Activated CD4-positive, alpha-beta T cell treated with anti-CD3 and anti-CD28 coated beads for 36 hours (primary cell): ENCODE data around the gene CCDC127. TPM values are rescaled to one million over a fixed set of nuclear protein-coding genes. Genes with fewer than 3 reads are reported as not detected.
"Not testable (repeated sequence)": the region's sequence is repeated elsewhere in the genome, so short reads cannot be mapped to it uniquely, and the experiment has no call there.

Experiments used
- ATAC-seq: fragments of 200-7000 bp; cut with Tn5 transposase; one replicate; pipeline ENCODE4 v1.10.0; 2021; ENCODE audit warnings: mild to moderate bottlenecking, moderate library complexity
- CTCF ChIA-PET: fragments of 350-600 bp; sonication (Branson Sonifier 250); formaldehyde crosslinking; loops from one replicate; lab custom pipeline; 2021; ENCODE audit warnings: antibody characterized with exemption; lab: Charles Lee
- POLR2A ChIA-PET: fragments of 350-600 bp; sonication (Branson Sonifier 250); formaldehyde crosslinking; loops from one replicate; lab custom pipeline; 2021; ENCODE audit warnings: antibody characterized with exemption, inconsistent platforms; lab: Charles Lee
- DNase-seq: peaks from one replicate; pipeline ENCODE4 v3.0.0-alpha.2; 2020
- H3K27ac Mint-ChIP-seq: one replicate; pipeline ENCODE4 v1.8.0; 2021; ENCODE audit warnings: mixed read lengths
- H3K27me3 Mint-ChIP-seq: one replicate; pipeline ENCODE4 v1.8.0; 2021; ENCODE audit warnings: mixed read lengths
- H3K36me3 Mint-ChIP-seq: one replicate; pipeline ENCODE4 v1.8.0; 2021; ENCODE audit warnings: low read depth, mixed read lengths
- H3K4me1 Mint-ChIP-seq: one replicate; pipeline ENCODE4 v1.8.0; 2021; ENCODE audit warnings: mixed read lengths
- H3K4me3 Mint-ChIP-seq: one replicate; pipeline ENCODE4 v1.8.0; 2021; ENCODE audit warnings: mild to moderate bottlenecking, moderate library complexity, mixed read lengths
- H3K9me3 Mint-ChIP-seq: one replicate; pipeline ENCODE4 v1.8.0; 2021; ENCODE audit warnings: low read depth, mixed read lengths
- intact Hi-C, 2 experiments: fragments of 100-400 bp; cut with DNase I in 1 of 2; cut with micrococcal nuclease in 1 of 2; formaldehyde crosslinking; loops; one replicate each; pipeline versions ENCODE4 v1.14.2 to v1.15.1; 2022 to 2024; cut with DNase I, micrococcal nuclease
- total RNA-seq, 2 experiments: library from RNA; stranded (reverse); gene quantifications; one replicate each; pipeline ENCODE4 v1.2.3, GENCODE V29; 2021

Gene CCDC127, protein sequence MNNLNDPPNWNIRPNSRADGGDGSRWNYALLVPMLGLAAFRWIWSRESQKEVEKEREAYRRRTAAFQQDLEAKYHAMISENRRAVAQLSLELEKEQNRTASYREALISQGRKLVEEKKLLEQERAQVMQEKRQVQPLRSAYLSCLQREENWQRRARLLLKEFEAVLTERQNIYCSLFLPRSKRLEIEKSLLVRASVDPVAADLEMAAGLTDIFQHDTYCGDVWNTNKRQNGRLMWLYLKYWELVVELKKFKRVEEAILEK
- 1 to 10 TPM; 6.0 to 7.0 TPM for total RNA-seq

DNA sequence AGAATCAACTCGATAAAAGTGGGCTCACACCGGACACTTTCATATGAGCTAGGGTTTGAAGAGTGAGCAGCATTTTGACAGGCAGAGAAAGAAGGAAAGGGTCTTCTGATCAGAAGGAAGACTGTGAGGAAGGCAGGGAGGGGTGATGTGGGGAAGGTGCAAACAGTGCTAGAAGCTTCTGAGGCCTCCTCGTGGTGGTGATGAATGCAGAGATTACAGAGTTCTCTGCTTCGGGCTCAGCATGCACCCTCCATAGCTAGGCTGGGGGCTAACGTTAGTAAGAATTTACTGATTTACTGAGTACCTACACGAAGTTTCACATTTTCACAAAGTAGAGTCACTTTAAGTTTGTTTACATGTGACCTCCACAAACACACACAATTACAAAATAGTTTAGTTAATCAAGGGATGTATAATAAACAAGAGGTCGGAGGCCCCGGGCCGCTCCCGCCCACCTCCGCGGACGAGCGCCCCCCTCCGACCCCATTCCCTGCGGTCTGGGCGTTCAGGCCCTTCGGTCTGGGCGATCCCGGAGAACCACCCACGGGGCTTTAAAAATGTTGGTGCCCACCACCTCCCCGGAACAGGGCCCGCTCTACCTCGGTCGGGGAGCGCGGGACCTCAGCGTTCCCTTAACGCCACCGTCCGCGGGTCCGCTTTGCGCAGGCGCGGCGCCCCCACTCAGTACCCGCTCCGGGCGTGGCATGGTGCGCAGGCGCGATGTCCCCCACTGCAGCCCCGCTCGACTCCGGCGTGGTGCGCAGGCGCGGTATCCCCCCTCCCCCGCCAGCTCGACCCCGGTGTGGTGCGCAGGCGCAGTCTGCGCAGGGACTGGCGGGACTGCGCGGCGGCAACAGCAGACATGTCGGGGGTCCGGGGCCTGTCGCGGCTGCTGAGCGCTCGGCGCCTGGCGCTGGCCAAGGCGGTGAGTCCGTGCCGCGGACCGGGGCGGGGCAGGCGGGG, at the start of gene CCDC127, which contains the start of gene SDHA:
Gene CCDC127, minus strand, starts transcription at position 660 of the 963 bp plus-strand sequence. CDS start 1,304 bp downstream, outside the sequence.
Gene SDHA, plus strand, starts transcription at position 827 of the 963 bp plus-strand sequence. Its CDS starts 36 bp downstream, at position 863.
- ChIA-PET CTCF (interaction anchor here (1.3 to 3.1 kb wide), 3 partner anchors 27 to 104 kb away, joined by 3 to 12 read pairs (median 4); partner anchors contain the start of genes AHRR and LRRC14B), POLR2A (interaction anchor here (1.0 kb wide), 1 partner anchor 29 kb away, joined by 3 read pairs; no protein-coding TSS in a partner anchor)
- H3K4me3 Mint-ChIP-seq, result peak within 1 kb of the TSS; percentile 94
- peaks cover 24% of the 10 kb centered on the region for H3K36me3 Mint-ChIP-seq
- ATAC-seq (peak; percentile 84), DNase-seq (peak; percentile 99)
- H3K27me3 Mint-ChIP-seq, H3K9me3 Mint-ChIP-seq: not testable (repeated sequence)
- peak within 1 kb of the TSS; percentile 89 for H3K27ac Mint-ChIP-seq
- H3K4me1 Mint-ChIP-seq, result peaks cover 58% of the 10 kb centered on the region
- intact Hi-C loops, result loop anchor here (1.0 to 10.0 kb wide), 10 partner anchors 29 to 1585 kb away; partner anchors contain the start of genes PDCD6 (in 2 of the 2), BRD9 (in 1 of the 2), CEP72 (in 1 of the 2) and LPCAT1 (in 1 of the 2)

DNA sequence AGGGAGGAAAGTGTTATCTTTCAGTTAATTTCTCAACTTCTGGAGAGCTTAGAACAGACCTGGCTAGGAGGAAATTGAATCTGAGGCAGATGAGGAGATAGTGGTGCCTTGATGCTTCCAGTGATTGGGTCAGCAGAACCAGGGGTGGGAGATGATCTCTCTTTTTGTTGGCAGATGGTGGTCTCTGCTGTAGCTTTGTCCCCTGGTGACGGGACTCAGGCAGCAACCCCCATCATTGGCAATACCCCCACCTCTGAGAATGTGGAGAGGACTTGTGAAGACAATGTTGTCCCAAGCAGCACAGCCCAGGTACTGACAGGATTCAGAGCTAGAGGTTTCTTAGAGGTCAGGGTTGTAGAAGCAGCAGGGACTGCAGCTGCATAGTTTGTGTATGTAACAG, 49.8 kb upstream of the CCDC127 start:
- no peak for DNase-seq
- H3K27me3 Mint-ChIP-seq, result no peaks in the 10 kb centered on the region
- H3K36me3 Mint-ChIP-seq, result peaks cover 13% of the 10 kb centered on the region
- no peak overlapping the region for H3K4me3 Mint-ChIP-seq
- H3K27ac Mint-ChIP-seq, result no peak overlapping the region
- ChIA-PET POLR2A (no interaction called here), CTCF (interaction anchor here (1.1 kb wide), 2 partner anchors 17 to 49 kb away, joined by 3 read pairs; no protein-coding TSS in a partner anchor)
- no peaks in the 10 kb centered on the region for H3K9me3 Mint-ChIP-seq
- H3K4me1 Mint-ChIP-seq, result peaks cover 15% of the 10 kb centered on the region
- intact Hi-C loops, result no loop called here
- ATAC-seq, result no peak

DNA sequence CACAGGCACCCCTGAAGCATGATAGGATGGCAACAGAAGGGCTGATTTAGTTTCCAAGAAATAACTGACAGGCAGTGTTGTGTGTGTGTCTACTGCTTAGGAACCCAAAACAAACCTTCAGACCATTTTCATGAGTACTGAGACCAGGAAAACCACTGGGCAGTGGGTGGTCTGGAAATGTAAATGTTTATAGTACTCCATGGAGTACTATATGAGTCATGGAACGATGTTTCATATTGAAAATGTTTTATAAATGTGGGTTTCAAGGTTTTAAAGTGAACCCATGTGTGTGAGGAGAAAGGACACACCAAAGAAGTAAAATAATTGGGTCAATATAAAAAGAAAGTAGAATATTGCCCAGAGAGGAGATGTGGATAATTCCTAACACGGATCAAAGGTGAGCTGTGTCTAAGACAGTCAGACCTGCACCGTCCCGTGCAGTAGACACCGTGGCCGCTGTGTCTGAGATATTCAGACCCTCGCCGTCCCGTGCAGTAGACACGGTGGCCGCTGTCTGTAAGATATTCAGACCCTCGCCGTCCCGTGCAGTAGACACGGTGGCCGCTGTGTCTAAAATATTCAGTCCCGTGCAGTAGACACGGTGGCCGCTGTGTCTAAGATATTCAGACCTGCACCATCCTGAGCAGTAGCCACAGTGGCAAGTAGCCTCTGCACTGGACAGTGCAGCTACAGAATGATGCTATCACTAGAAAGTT, 48.5 kb upstream of the CCDC127 start:
- Mint-ChIP-seq H3K36me3 (peaks cover 18% of the 10 kb centered on the region), H3K27ac (peak overlapping the region; percentile 42), H3K4me1 (peaks cover 14% of the 10 kb centered on the region)
- intact Hi-C loops, ATAC-seq, H3K9me3 Mint-ChIP-seq, H3K4me3 Mint-ChIP-seq, POLR2A ChIA-PET, DNase-seq, H3K27me3 Mint-ChIP-seq: not testable (repeated sequence)
- CTCF ChIA-PET, result interaction anchor here (1.1 kb wide), 1 partner anchor 48 kb away, joined by 3 read pairs; no protein-coding TSS in a partner anchor

DNA sequence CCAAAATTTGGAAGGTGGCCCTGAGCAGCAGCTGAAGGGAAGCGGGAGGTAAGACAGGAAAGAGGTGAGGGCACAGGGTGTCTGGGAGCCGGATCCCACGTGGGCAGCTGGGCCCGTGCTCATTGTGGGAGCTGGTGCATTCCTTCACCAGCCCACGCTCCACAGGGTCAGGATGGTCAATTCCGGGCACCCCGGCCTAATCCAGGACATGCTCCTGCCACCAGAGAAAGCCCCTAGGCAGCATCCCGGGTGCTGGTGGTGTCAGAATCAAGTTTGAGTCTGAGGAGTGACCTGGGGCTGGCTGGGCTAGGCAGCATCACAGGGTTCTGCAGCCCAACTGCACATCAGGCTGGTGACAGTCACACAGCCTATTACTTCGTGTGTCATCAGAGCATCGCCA, 46.4 kb upstream of the CCDC127 start:
- POLR2A ChIA-PET, result interaction anchor here (0.7 kb wide), 1 partner anchor 20 kb away, joined by 3 read pairs; no protein-coding TSS in a partner anchor
- peaks cover 6% of the 10 kb centered on the region for H3K4me1 Mint-ChIP-seq
- no peaks in the 10 kb centered on the region for H3K27me3 Mint-ChIP-seq
- CTCF ChIA-PET, result no interaction called here
- H3K27ac Mint-ChIP-seq, result peak overlapping the region; percentile 78
- H3K9me3 Mint-ChIP-seq, result no peaks in the 10 kb centered on the region
- peaks cover 19% of the 10 kb centered on the region for H3K36me3 Mint-ChIP-seq
- ATAC-seq (no peak), DNase-seq (no peak)
- no peak overlapping the region for H3K4me3 Mint-ChIP-seq
- intact Hi-C loops, result no loop called here

DNA sequence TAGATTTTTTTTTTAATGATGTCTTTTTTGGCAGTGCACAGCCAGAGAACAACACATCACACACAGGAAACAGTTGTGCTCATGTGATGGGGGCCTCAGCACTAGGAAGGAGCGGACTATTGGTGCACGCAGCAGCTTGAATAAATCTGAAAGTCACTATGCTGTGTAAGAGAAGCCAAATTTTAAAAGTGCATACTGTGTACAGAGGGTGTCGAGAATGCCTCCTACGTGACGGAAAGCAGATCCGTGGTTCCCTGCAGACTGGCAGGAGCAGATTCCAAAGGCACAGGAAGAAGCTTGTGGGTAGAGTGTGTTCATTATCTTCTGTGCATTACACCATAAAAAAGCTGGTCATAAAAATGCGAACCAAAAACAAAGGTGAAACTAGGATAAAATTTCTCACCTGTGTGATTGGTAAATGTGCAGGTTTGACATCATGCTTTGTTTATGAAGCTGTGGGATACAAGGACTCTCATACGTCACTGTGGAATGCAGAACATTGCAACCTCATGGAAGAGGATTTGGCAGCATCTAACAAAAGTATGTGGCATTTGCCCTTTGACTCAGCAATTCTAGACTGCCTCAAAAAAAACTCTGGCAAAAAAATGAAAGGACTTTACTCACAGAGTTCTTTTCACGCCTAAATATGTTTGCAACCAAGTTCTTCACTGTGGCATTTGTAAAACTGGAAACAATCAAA, 45.5 kb upstream of the CCDC127 start:
- H3K4me3 Mint-ChIP-seq, H3K4me1 Mint-ChIP-seq, CTCF ChIA-PET, DNase-seq, intact Hi-C loops, H3K27me3 Mint-ChIP-seq, POLR2A ChIA-PET, H3K9me3 Mint-ChIP-seq, ATAC-seq: not testable (repeated sequence)
- Mint-ChIP-seq H3K36me3 (peaks cover 23% of the 10 kb centered on the region), H3K27ac (peak overlapping the region; percentile 69)

DNA sequence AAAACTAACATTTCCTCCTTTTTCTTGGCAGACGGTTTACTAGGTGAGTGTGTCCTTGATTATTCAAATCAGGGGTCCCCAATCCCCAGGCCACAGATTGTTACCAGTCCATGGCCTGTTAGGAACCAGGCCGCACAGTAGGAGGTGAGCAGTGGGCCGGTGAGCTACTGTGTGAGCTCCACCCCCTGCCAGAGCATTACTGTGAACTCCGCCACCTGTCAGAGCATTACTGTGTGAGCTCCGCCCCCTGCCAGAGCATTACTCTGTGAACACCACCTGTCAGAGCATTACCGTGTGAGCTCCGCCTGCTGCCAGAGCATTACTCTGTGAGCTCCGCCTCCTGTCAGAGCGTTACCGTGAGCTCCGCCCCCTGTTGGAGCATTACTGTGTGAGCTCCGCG, 39.2 kb upstream of the CCDC127 start:
- peaks cover 7% of the 10 kb centered on the region for H3K4me1 Mint-ChIP-seq
- ATAC-seq (no peak), DNase-seq (no peak)
- H3K4me3 Mint-ChIP-seq, result no peak overlapping the region
- ChIA-PET POLR2A (no interaction called here), CTCF (no interaction called here)
- H3K27ac Mint-ChIP-seq, result no peak overlapping the region
- H3K36me3 Mint-ChIP-seq, result peaks cover 46% of the 10 kb centered on the region
- H3K27me3 Mint-ChIP-seq, result no peaks in the 10 kb centered on the region
- intact Hi-C loops, result no loop called here
- H3K9me3 Mint-ChIP-seq, result no peaks in the 10 kb centered on the region

DNA sequence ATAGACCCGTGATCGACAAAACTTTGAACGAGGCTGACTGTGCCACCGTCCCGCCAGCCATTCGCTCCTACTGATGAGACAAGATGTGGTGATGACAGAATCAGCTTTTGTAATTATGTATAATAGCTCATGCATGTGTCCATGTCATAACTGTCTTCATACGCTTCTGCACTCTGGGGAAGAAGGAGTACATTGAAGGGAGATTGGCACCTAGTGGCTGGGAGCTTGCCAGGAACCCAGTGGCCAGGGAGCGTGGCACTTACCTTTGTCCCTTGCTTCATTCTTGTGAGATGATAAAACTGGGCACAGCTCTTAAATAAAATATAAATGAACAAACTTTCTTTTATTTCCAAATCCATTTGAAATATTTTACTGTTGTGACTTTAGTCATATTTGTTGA, 38.4 kb upstream of the CCDC127 start:
- H3K4me3 Mint-ChIP-seq, CTCF ChIA-PET, POLR2A ChIA-PET, H3K27ac Mint-ChIP-seq, H3K4me1 Mint-ChIP-seq, H3K9me3 Mint-ChIP-seq, ATAC-seq, intact Hi-C loops, H3K27me3 Mint-ChIP-seq, DNase-seq: not testable (repeated sequence)
- H3K36me3 Mint-ChIP-seq, result peaks cover 43% of the 10 kb centered on the region

DNA sequence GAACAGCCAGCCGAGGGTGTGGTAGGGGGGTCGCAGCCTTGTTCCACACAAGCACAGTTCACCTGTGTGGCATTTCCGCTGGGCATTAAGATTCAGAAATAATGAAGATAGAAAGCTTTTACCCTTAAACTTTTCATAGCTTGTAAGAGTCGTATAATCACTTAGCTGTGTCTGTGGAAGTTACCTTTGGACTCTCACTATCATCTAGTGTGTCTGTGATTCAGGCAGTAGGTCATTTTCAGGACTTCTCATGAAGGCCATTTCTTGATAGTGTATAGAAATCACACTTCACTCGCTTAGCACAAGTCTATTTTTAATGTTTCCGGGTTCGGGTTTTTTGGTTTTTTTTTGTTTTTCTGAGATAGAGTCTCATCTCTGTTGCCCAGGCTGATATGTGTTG, 37.2 kb upstream of the CCDC127 start:
- ATAC-seq, H3K9me3 Mint-ChIP-seq, POLR2A ChIA-PET, CTCF ChIA-PET, H3K27me3 Mint-ChIP-seq, H3K4me1 Mint-ChIP-seq, DNase-seq, intact Hi-C loops, H3K4me3 Mint-ChIP-seq, H3K27ac Mint-ChIP-seq: not testable (repeated sequence)
- H3K36me3 Mint-ChIP-seq, result peaks cover 43% of the 10 kb centered on the region

DNA sequence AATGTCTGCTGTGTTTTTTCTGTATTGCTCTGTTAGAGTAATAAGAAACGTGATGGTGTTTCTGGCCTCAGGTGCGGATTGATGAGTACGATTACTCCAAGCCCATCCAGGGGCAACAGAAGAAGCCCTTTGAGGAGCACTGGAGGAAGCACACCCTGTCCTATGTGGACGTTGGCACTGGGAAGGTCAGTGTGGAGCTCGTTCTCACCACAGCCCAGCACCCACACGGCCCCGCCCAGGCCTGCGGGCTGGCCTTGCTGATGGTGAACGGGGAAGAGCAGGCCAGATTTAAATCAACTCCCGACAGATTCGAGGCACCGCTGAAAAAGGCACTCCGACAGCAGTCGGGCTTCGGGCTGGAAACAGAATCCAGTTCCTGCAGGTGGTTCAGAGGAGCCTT, 36.4 kb upstream of the CCDC127 start:
- intact Hi-C loops, H3K4me3 Mint-ChIP-seq, ATAC-seq, H3K9me3 Mint-ChIP-seq, H3K27me3 Mint-ChIP-seq, POLR2A ChIA-PET, H3K4me1 Mint-ChIP-seq, CTCF ChIA-PET, H3K27ac Mint-ChIP-seq, DNase-seq: not testable (repeated sequence)
- peaks cover 45% of the 10 kb centered on the region for H3K36me3 Mint-ChIP-seq

DNA sequence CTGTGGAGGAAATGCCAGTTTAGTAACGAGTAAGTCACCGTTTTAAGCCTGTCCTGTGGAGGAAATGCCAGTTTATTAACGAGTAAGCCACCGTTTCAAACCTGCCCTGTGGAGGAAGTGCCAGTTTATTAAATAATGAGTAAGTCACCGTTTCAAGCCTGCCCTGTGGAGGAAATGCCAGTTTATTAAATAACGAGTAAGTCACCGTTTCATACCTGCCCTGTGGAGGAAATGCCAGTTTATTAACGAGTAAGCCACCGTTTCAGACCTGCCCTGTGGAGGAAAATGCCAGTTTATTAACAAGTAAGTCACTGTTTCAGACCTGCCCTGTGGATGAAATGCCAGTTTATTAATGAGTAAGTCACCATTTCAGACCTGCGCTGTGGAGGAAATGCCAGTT, 34.6 kb upstream of the CCDC127 start:
- ChIA-PET CTCF (no interaction called here), POLR2A (no interaction called here)
- ATAC-seq, result no peak
- peaks cover 46% of the 10 kb centered on the region for H3K36me3 Mint-ChIP-seq
- H3K9me3 Mint-ChIP-seq, result no peaks in the 10 kb centered on the region
- DNase-seq, result no peak
- no peaks in the 10 kb centered on the region for H3K27me3 Mint-ChIP-seq
- H3K27ac Mint-ChIP-seq, result peak overlapping the region; percentile 3
- H3K4me3 Mint-ChIP-seq, result no peak overlapping the region
- peaks cover 7% of the 10 kb centered on the region for H3K4me1 Mint-ChIP-seq
- intact Hi-C loops, result no loop called here
